GM21723 (cell line): Measurements from ENCODE around the gene APPBP2.
"Not testable (repeated sequence)": the region's sequence is repeated elsewhere in the genome, so short reads cannot be mapped to it uniquely, and the experiment has no call there.

Experiments used
- ATAC-seq: cut with Tn5 transposase; IDR thresholded peaks from one replicate; pipeline ENCODE4 v1.9.1; 2021; ENCODE audit warnings: mild to moderate bottlenecking, moderate library complexity; ENCODE audit not compliant: unreplicated experiment

The APPBP2 gene

GRCh38 chr17:60534613-60535157 is 8.6 kb upstream of the APPBP2 start:
- ATAC-seq = no peak

- ATAC-seq = no peak
Observed at GRCh38 chr17:60534010-60534555, 8.0 kb upstream of the APPBP2 start.

- ATAC-seq = no peak
Observed at GRCh38 chr17:60529806-60530205, 3.8 kb upstream of the APPBP2 start.

GRCh38 chr17:60528828-60529227 is 2.8 kb upstream of the APPBP2 start:
- ATAC-seq = no peak

GRCh38 chr17:60527701-60528100 is 1.7 kb upstream of the APPBP2 start:
- no peak for ATAC-seq

- ATAC-seq = no peak
Observed at GRCh38 chr17:60526726-60527125, 684 bp upstream of the APPBP2 start.

- ATAC-seq = no peak
Observed at GRCh38 chr17:60525328-60525684, 736 bp downstream of the APPBP2 start.

GRCh38 chr17:60524463-60525327 is 1.3 kb downstream of the APPBP2 start:
- no peak for ATAC-seq

GRCh38 chr17:60523822-60524221 is 2.2 kb downstream of the APPBP2 start:
- ATAC-seq = no peak

- no peak for ATAC-seq
Observed at GRCh38 chr17:60522889-60523626, 3.0 kb downstream of the APPBP2 start.

GRCh38 chr17:60519795-60520194 is 6.2 kb downstream of the APPBP2 start:
- ATAC-seq = no peak

- ATAC-seq = not testable (repeated sequence)
Observed at GRCh38 chr17:60515683-60516082, 10.4 kb downstream of the APPBP2 start.

- ATAC-seq = not testable (repeated sequence)
Observed at GRCh38 chr17:60515199-60515598, 10.8 kb downstream of the APPBP2 start.

- ATAC-seq = no peak
Observed at GRCh38 chr17:60514500-60514899, 11.5 kb downstream of the APPBP2 start.

- ATAC-seq = no peak
Observed at GRCh38 chr17:60514053-60514452, 12.0 kb downstream of the APPBP2 start.

- no peak for ATAC-seq
Observed at GRCh38 chr17:60513014-60513413, 13.0 kb downstream of the APPBP2 start.

- no peak for ATAC-seq
Observed at GRCh38 chr17:60510723-60511122, 15.3 kb downstream of the APPBP2 start.

- no peak for ATAC-seq
Observed at GRCh38 chr17:60510031-60510430, 16.0 kb downstream of the APPBP2 start.

- ATAC-seq = no peak
Observed at GRCh38 chr17:60508384-60508980, 17.6 kb downstream of the APPBP2 start.

- no peak for ATAC-seq
Observed at GRCh38 chr17:60506312-60506711, 19.7 kb downstream of the APPBP2 start.

- ATAC-seq = no peak
Observed at GRCh38 chr17:60502145-60502544, 23.9 kb downstream of the APPBP2 start.
